ENCODE measurements around the gene SIK2. TPM values are rescaled to one million over a fixed set of nuclear protein-coding genes. Genes with fewer than 3 reads are reported as not detected.

The SIK2 gene
- 10.2 TPM for polyA plus RNA-seq (2013, experiment 1 of 2)
- polyA plus RNA-seq (2013, experiment 2 of 2): 8.3 TPM

DNA sequence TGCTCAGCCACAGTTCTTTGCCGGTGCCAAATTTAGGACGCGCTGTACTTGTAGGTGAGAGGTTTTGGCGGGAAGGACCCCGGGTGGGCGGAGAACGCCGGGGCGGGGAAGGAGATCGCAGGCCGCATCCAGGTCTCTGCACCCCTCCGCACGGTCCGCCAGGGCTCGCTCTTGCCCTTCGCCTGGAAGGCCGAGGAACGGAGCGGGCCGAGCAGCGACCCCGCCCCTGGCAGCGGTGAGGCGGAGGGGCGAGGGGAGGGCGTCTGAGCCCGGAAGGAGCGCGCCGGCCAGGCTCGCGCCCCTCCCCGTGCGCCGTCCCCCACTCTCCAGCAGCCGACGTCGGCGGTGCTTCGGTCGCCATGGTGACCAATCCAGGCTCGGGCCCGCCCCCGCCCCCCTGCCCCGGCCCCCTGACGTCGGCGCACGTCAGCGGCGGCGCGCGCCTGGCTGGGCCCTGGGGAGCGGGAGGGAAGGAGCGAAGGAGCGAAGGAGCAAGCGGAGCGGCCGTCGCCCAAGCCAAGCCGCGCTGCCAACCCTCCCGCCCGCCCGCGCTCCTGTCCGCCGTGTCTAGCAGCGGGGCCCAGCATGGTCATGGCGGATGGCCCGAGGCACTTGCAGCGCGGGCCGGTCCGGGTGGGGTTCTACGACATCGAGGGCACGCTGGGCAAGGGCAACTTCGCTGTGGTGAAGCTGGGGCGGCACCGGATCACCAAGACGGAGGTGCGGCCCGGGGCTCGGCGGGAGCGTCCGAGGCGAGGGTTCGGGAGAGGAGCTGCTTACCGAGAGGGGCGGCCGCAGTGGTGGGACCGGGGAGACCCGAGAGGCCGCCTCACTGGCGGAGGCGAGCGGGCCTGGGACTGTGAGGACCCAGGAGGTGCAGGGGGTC is at the start of gene SIK2:
Gene SIK2 (plus strand): TSS at position 471 of the 886 bp plus-strand sequence. CDS start 115 bp downstream, at position 586.
- peak within 1 kb of the TSS; percentile 90 for H3K27ac ChIP-seq (ENCODE audit: low read depth, low read length, severe bottlenecking)
- WGBS, 2 experiments (ENCODE audit: insufficient coverage in 2 of 2): 0 to 1% methylated on average over 61 to 71 of the region's 100 CpGs

DNA sequence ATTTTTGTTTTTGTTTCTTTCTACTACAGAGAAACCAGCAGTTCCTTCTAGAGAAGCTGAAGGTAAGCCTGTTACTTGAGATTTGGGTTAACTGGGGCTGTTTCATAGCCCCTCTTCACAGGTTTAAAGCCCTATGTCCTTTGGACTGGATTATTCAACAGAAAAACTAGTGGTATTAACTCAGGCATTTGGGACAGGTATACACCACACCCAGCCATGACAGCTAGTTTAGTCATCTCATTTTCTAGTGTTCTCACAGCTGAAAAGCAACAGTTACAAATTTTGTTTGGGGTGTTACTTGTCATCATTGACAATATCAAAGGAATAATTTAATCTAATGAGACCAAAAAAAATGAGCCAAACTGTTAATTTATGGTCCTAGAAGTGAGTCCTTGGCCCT is 47.7 kb upstream of the SIK2 start:
- H3K9me3 ChIP-seq (ENCODE audit: control insufficient read depth, low read length): peaks cover 14% of the 10 kb centered on the region
- no peak overlapping the region for H3K4me3 ChIP-seq (ENCODE audit: extremely low read depth, insufficient read depth, low read length, poor library complexity, severe bottlenecking)
- H3K27ac ChIP-seq (ENCODE audit: low read depth, low read length, severe bottlenecking): no peak overlapping the region
- H3K36me3 ChIP-seq (ENCODE audit: control insufficient read depth, insufficient read depth, low read length): peaks cover 48% of the 10 kb centered on the region
- H3K4me1 ChIP-seq (ENCODE audit: control insufficient read depth, insufficient read depth, low read length, poor library complexity, severe bottlenecking): no peaks in the 10 kb centered on the region

More for the DNA sequence above, at the start of gene SIK2:
- H3K9me3 ChIP-seq (ENCODE audit: control insufficient read depth, low read length): no peaks in the 10 kb centered on the region
- H3K4me1 ChIP-seq (ENCODE audit: control insufficient read depth, insufficient read depth, low read length, poor library complexity, severe bottlenecking): peaks cover 13% of the 10 kb centered on the region
- peak within 1 kb of the TSS; percentile 74 for H3K4me3 ChIP-seq (ENCODE audit: extremely low read depth, insufficient read depth, low read length, poor library complexity, severe bottlenecking)
- H3K36me3 ChIP-seq (ENCODE audit: control insufficient read depth, insufficient read depth, low read length): no peaks in the 10 kb centered on the region

DNA sequence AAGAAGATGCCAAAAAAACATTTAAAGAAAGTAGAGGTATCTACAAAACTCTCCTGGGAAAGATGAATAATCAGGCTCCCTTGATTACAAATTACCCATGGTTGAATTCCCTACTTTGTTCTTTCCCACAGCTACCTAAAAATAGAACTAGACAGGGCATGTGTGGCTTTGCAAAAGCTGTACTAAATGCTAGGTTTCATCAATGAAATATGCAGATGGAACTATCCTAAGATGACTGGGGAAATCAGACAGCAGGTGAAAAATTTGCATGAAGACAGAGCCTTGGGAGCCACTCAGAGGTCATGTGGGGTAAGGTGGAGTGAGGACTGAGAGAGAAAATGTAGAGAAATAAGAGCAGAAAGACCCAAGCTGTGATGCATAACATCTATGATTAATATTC is 47.0 kb upstream of the SIK2 start:
- Histone ChIP-seq H3K27ac (ENCODE audit: low read depth, low read length, severe bottlenecking) (no peak overlapping the region), H3K4me3 (ENCODE audit: extremely low read depth, insufficient read depth, low read length, poor library complexity, severe bottlenecking) (no peak overlapping the region), H3K4me1 (ENCODE audit: control insufficient read depth, insufficient read depth, low read length, poor library complexity, severe bottlenecking) (no peaks in the 10 kb centered on the region), H3K9me3 (ENCODE audit: control insufficient read depth, low read length) (peaks cover 14% of the 10 kb centered on the region), H3K36me3 (ENCODE audit: control insufficient read depth, insufficient read depth, low read length) (peaks cover 52% of the 10 kb centered on the region)

DNA sequence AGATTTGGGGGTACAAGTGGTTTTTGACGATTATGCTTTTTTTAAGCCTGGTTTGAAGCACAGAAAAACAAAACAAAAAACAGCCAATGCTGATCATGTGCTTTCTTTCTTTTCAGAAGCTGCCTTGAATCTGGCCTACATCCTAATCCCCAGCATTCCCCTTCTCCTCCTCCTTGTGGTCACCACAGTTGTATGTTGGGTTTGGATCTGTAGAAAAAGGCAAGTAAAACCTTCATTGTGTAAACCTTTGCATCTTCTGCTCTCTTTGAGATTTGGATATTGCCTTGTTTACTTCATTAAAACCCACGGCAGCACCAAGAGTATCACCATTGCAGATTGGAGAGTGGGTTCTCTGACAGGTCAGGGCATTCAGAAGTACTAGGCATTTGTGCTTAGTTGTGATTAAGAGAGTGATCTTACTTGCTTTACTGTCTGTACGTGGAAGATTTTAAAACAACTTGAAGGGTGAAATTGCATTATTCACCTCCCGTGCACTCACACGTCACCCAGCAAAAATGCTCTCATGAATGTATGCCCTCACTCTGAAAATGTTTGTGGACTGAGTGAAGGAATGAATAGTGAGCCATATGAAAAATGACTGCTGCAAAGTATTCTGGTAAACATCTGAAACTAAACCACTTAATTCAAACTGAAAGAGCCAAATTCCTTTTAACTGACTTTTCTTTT is 44.7 kb upstream of the SIK2 start:
- Histone ChIP-seq H3K36me3 (ENCODE audit: control insufficient read depth, insufficient read depth, low read length) (peaks cover 54% of the 10 kb centered on the region), H3K4me3 (ENCODE audit: extremely low read depth, insufficient read depth, low read length, poor library complexity, severe bottlenecking) (no peak overlapping the region), H3K27ac (ENCODE audit: low read depth, low read length, severe bottlenecking) (no peak overlapping the region), H3K4me1 (ENCODE audit: control insufficient read depth, insufficient read depth, low read length, poor library complexity, severe bottlenecking) (peaks cover 18% of the 10 kb centered on the region), H3K9me3 (ENCODE audit: control insufficient read depth, low read length) (peaks cover 14% of the 10 kb centered on the region)
- WGBS, 2 experiments (ENCODE audit: insufficient coverage in 2 of 2): 100% methylated on average over 3 of the region's 5 CpGs; no CpG with 5 or more reads in 1 of the 2 experiments

DNA sequence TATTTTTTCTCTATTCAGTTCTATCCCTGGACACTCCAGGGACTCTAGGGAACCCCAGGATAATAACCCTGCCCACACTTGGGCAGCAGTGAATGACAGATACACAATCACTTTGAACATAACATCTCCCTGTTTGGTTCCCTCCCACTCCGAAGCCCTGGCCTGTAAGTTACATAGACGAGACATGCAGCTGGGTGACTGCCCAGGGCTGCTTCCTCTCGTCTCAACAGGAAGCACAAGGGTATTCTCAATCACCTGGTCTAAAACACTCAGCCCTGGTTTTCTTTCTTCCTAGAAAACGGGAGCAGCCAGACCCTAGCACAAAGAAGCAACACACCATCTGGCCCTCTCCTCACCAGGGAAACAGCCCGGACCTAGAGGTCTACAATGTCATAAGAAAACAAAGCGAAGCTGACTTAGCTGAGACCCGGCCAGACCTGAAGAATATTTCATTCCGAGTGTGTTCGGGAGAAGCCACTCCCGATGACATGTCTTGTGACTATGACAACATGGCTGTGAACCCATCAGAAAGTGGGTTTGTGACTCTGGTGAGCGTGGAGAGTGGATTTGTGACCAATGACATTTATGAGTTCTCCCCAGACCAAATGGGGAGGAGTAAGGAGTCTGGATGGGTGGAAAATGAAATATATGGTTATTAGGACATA is 42.3 kb upstream of the SIK2 start:
- Histone ChIP-seq H3K9me3 (ENCODE audit: control insufficient read depth, low read length) (peaks cover 14% of the 10 kb centered on the region), H3K4me3 (ENCODE audit: extremely low read depth, insufficient read depth, low read length, poor library complexity, severe bottlenecking) (no peak overlapping the region), H3K4me1 (ENCODE audit: control insufficient read depth, insufficient read depth, low read length, poor library complexity, severe bottlenecking) (peaks cover 24% of the 10 kb centered on the region), H3K27ac (ENCODE audit: low read depth, low read length, severe bottlenecking) (no peak overlapping the region), H3K36me3 (ENCODE audit: control insufficient read depth, insufficient read depth, low read length) (peaks cover 50% of the 10 kb centered on the region)
- 89 to 93% methylated on average over 11 of the region's 11 CpGs for WGBS, 2 experiments (ENCODE audit: insufficient coverage in 2 of 2)

DNA sequence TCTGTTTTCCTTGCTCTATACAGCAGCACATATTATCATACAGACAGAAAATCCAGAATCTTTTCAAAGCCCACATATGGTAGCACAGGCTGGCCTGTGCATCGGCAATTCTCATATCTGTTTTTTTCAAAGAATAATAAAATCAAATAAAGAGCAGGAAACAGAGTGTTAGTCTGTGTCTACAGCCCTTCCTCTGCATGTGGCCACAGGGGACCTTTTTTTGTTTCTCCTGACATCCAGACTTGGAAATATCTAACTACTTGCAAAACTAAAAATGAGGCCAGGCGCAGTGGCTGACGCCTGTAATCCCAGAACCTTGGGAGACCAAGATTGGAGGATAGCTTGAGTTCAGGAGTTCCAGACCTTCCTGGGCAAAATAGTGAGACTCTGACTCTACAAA is 41.4 kb upstream of the SIK2 start:
- H3K9me3 ChIP-seq (ENCODE audit: control insufficient read depth, low read length): peaks cover 8% of the 10 kb centered on the region
- H3K36me3 ChIP-seq (ENCODE audit: control insufficient read depth, insufficient read depth, low read length): peaks cover 41% of the 10 kb centered on the region
- H3K4me1 ChIP-seq (ENCODE audit: control insufficient read depth, insufficient read depth, low read length, poor library complexity, severe bottlenecking): peaks cover 24% of the 10 kb centered on the region
- 80% methylated on average over 1 of the region's 3 CpGs; no CpG with 5 or more reads in 1 of the 2 experiments for WGBS, 2 experiments (ENCODE audit: insufficient coverage in 2 of 2)
- no peak overlapping the region for H3K4me3 ChIP-seq (ENCODE audit: extremely low read depth, insufficient read depth, low read length, poor library complexity, severe bottlenecking)
- no peak overlapping the region for H3K27ac ChIP-seq (ENCODE audit: low read depth, low read length, severe bottlenecking)

DNA sequence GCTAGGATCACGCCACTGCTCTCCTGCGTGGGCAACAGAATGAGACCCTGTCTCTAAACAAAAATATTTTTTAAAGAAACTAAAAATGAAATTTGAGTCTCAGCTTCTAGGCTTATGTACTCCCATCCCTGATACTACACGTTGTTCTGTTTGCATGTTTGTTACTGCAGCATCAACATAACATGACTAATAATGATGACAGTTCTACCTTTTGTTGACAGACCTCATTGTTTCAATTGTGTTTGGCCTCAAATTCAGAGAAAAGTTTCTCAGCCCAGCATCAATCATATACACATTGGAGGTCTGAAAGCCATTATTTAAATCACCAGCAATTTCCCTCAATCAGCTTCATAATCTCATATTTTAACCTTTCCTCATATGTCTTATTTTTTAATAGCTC is 40.9 kb upstream of the SIK2 start:
- Histone ChIP-seq H3K4me3 (ENCODE audit: extremely low read depth, insufficient read depth, low read length, poor library complexity, severe bottlenecking) (no peak overlapping the region), H3K4me1 (ENCODE audit: control insufficient read depth, insufficient read depth, low read length, poor library complexity, severe bottlenecking) (peaks cover 24% of the 10 kb centered on the region), H3K36me3 (ENCODE audit: control insufficient read depth, insufficient read depth, low read length) (peaks cover 36% of the 10 kb centered on the region), H3K9me3 (ENCODE audit: control insufficient read depth, low read length) (peaks cover 4% of the 10 kb centered on the region), H3K27ac (ENCODE audit: low read depth, low read length, severe bottlenecking) (no peak overlapping the region)
- 70 to 100% methylated on average over 1 of the region's 3 CpGs for WGBS, 2 experiments (ENCODE audit: insufficient coverage in 2 of 2)

DNA sequence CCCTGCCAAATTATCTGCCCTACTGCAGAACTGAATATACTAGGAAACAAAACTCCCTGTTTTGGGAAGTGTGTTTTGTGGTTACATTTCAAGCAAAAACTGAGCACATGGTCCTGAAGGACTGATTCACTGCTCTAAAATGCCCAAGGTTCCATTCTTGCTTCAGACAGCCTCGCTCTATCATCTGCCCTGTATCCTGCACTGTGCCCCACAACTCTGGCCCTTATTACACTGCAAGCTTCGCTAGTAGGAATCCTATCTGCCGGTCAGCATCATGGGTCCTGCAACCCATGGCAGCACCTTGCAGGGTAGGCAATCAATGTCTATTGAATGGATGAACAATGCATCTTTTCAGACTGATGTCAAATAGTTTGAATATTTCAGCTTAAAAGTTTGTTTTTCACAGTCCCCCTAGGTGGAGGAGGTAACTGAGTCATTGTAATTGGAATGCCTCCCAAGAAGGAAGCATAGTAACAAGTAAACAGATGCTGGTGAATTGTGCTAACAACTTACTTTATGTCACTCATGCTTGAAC is 40.4 kb upstream of the SIK2 start:
- Histone ChIP-seq H3K27ac (ENCODE audit: low read depth, low read length, severe bottlenecking) (peak overlapping the region; percentile 62), H3K4me1 (ENCODE audit: control insufficient read depth, insufficient read depth, low read length, poor library complexity, severe bottlenecking) (peaks cover 24% of the 10 kb centered on the region), H3K36me3 (ENCODE audit: control insufficient read depth, insufficient read depth, low read length) (peaks cover 30% of the 10 kb centered on the region), H3K9me3 (ENCODE audit: control insufficient read depth, low read length) (no peaks in the 10 kb centered on the region), H3K4me3 (ENCODE audit: extremely low read depth, insufficient read depth, low read length, poor library complexity, severe bottlenecking) (no peak overlapping the region)
- 53 to 61% methylated on average over 2 of the region's 3 CpGs for WGBS, 2 experiments (ENCODE audit: insufficient coverage in 2 of 2)

DNA sequence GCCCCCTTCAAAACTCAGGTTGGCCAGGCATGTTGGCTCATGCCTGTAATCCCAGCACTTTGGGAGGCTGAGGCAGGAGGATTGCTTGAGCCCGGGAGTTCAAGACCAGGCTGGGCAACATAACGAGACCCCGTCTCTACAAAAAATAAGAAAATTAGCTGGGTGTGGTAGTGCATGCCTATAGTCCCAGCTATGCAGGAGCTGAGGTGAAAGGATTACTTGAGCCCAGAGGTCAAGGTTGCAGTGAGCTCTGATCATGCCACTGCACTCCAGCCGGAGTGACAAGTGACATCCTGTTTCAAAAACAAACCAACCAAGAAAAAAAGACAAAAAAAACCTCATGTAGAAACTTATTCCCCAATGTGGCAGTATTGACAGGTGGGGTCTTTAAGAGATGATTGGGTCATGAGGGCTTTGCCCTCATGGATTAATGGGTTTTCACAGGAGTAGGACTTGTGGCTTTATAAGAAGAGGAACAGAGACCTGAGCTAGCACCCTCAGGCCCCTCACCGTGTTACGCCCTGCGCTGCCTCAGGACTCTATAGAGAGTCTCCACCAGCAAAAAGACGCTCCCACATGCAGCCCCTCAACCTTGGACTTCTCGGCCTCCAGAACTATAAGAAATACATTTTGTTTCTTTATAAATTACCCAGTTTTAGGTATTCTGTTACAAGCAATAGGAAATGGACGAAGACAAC is 39.4 kb upstream of the SIK2 start:
- Histone ChIP-seq H3K9me3 (ENCODE audit: control insufficient read depth, low read length) (no peaks in the 10 kb centered on the region), H3K27ac (ENCODE audit: low read depth, low read length, severe bottlenecking) (no peak overlapping the region), H3K4me1 (ENCODE audit: control insufficient read depth, insufficient read depth, low read length, poor library complexity, severe bottlenecking) (peaks cover 24% of the 10 kb centered on the region), H3K4me3 (ENCODE audit: extremely low read depth, insufficient read depth, low read length, poor library complexity, severe bottlenecking) (no peak overlapping the region), H3K36me3 (ENCODE audit: control insufficient read depth, insufficient read depth, low read length) (peaks cover 21% of the 10 kb centered on the region)
- WGBS, 2 experiments (ENCODE audit: insufficient coverage in 2 of 2): 86 to 93% methylated on average over 6 to 7 of the region's 10 CpGs

DNA sequence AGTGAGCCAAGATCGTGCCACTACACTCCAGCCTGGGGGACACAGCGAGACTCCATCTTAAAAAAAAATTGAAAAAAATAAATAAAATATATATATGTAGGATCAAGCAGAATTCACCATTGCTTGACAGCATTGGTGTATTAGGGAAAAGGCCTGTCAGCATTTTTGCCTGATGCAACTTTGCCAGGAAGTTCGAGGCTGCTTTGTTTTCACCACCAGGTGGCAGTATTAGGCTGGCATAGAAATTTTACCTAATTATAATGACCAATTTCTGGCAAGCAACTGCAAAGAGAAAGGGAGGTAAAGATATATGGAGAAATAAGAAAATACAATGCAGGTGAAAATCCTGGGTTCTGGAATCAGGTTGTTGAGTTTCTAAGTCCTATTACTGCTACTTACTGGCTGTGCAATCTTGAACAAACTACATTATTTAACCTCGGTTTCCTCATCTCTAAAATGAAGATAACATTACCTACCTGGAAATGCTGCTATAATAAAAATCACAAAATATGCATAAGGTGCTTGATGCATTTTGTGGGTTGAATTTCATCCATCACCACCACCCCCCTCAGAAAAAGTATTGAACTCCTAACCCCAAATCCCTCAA is 37.0 kb upstream of the SIK2 start:
- no peak overlapping the region for H3K27ac ChIP-seq (ENCODE audit: low read depth, low read length, severe bottlenecking)
- no peak overlapping the region for H3K4me3 ChIP-seq (ENCODE audit: extremely low read depth, insufficient read depth, low read length, poor library complexity, severe bottlenecking)
- H3K4me1 ChIP-seq (ENCODE audit: control insufficient read depth, insufficient read depth, low read length, poor library complexity, severe bottlenecking): peaks cover 24% of the 10 kb centered on the region
- no peaks in the 10 kb centered on the region for H3K9me3 ChIP-seq (ENCODE audit: control insufficient read depth, low read length)
- peaks cover 11% of the 10 kb centered on the region for H3K36me3 ChIP-seq (ENCODE audit: control insufficient read depth, insufficient read depth, low read length)
- WGBS, 2 experiments (ENCODE audit: insufficient coverage in 2 of 2): 0% methylated on average over 1 of the region's 4 CpGs; no CpG with 5 or more reads in 1 of the 2 experiments

Data from mesodermal cell (in vitro differentiated cells).